GM19324 (cell line): Measurements from ENCODE around the gene METRNL.
"Not testable (repeated sequence)": the region's sequence is repeated elsewhere in the genome, so short reads cannot be mapped to it uniquely, and the experiment has no call there.

Source experiments
- ATAC-seq: cut with Tn5 transposase; IDR thresholded peaks from one replicate; pipeline ENCODE4 v1.9.1; 2021; ENCODE audit warnings: mild to moderate bottlenecking, moderate library complexity; ENCODE audit not compliant: unreplicated experiment, low FRiP score

METRNL gene

DNA sequence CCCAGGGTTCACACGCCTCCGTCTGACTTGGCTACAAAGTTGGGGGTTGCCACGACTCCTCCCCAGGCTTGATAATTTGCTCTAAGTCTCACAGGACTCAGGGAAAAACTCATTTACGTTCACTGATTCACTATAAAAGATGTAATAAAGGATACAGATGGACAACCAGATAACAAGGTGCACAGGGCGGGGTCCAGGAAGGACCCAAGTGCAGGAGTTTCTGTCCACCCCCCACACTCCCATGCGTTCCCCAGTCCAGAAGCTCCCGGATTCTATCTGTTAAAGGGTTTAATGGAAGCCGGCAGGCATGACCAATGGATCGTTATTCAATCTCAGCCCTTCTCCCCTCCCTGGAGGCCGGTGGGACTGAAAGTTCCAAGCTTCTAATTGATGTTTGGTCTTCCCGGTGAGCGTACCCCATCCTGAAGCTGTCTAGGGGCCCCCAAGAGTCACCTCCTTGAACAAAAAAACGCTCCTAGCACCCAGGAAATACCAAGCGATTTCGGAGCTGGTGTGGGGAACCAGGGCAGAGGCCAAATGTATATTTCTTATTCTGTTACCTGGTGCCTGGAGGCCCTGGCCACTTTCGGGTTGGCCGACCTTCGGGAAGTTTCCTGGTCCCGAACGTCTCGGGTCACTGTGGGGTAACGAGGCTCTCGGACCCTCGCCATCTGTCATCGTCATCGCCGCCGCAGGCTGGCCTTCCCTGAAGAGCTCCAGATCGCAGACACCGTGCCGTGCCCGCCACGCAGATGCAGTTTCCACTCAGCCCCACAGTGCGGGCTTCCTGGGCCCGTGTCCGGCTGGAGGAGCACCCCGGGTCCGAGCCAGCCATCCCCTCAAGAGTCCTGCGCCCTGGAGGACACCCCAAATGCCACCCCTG lies 13.5 kb upstream of the METRNL start:
- no peak for ATAC-seq

DNA sequence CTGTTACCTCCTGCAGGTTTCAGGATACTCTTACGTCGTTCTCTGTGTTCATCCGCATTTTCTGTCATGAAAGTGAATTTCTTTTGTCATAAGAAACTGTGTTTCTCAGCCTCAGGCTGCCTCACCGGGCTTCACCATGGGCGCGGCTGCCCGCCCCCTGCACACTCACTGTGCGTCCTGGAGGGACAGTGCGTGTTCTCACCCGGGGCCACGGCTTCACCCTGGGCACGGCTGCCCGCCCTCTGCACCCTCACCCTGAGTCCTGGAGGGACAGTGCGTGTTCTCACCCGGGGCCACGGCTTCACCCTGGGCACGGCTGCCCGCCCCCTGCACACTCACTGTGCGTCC lies 12.9 kb upstream of the METRNL start:
- not testable (repeated sequence) for ATAC-seq

DNA sequence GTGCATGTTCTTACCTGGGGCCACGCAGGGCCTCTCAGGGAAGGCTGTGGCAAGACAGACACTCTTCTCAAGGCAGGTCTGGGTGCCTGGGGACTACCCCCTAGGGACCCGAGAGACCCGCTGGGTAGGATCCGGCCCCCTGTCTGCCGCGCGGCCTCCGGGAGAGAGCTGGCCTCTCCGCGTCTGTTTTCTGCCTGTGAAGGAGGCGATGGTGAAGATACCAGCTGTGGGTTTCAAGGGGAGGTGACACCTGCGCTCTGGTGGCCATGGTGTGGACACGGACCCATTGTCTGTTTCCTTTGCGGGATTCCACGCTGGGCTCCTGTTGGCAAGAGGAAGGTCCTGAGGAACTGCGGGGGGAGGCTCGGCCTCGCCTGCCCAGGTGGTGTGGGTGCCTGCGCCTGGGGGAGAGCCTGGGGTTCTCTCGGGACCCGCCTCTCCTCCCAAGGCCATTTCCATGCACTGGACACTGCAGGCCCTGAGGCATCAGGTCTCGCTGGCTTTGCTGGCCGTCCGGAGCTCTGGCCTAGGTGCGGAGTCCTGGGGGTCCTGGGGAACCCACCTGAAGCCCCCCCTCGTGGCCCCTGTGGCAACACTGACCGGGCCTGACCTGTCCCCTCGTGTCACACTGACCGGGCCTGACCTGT lies 12.2 kb upstream of the METRNL start:
- no peak for ATAC-seq

DNA sequence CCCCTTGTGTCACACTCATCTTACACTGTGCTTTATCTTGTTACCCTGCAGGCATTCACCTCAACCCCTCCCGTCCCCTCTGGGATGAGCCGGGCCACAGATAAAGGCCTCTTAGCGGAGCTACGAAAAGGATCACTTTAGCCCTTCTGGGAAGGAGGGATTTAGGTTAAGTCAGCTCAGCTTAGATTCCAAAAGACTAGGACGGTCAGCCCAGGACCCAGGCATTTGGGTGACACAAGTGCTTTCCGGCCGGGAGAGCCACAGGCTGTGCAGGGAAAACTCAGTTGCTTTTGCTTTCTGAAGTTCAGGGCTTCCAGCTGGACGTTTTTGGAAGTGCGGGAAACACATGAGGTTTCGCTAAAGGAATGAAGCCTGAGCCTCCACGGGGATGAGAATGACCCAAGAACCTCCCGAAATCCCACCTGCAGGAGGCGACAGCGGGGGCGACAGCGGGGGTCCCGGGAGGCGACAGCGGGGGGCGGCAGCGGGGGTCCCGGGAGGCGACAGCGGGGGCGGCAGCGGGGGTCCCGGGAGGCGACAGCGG lies 11.6 kb upstream of the METRNL start:
- no peak for ATAC-seq

DNA sequence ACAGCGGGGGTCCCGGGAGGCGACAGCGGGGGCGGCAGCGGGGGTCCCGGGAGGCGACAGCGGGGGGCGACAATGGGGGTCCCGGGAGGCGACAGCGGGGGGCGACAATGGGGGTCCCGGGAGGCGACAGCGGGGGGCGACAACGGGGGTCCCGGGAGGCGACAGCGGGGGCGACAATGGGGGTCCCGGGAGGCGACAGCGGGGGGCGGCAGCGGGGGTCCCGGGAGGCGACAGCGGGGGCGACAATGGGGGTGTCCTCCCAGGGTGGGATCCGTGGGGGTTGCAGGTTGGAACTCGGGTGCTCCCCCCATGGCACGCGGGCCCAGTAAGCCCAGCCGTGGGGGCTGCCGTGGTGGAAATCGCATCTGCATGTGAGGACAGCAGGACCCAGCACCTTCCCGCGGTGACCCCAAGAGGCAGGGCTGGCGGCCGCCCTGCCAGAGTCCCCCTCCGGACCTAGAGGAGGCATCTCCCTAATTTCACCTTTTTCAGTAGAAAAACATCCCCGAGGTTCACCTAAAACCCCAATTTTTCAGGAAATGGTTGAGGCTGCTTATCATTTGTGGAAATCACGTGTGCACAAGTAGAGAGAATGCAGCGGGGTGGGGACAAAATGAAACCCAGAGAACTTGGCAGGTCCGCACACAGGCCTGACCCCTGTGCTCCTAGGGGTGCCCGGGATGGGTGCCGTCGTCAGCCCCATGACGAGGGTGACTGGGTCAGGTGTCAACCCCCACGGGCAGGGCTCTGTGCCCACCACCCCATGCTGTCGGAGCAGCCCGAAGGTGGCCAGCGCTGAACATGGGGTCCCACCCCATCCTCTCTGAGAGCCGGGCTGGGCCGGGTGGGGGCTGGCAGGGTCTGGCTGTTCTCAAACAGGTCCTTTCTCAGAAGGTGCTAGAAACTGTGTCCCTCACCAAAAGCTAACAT lies 10.5 kb upstream of the METRNL start:
- no peak for ATAC-seq

DNA sequence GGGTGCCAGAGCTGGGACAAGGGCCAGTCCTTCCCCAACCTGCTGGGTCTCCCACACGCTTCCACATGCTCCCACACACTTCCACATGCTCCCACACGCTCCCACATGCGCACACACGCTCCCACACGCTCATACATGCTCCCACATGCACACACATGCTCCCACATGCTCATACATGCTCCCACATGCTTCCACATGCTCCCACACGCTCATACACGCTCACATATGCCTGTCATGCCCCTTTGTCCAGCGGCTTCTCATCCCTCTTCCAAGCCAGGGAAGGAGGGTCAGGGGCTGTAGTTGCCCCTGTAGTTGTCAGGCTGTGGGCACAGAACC lies 9.9 kb upstream of the METRNL start:
- ATAC-seq, result no peak

DNA sequence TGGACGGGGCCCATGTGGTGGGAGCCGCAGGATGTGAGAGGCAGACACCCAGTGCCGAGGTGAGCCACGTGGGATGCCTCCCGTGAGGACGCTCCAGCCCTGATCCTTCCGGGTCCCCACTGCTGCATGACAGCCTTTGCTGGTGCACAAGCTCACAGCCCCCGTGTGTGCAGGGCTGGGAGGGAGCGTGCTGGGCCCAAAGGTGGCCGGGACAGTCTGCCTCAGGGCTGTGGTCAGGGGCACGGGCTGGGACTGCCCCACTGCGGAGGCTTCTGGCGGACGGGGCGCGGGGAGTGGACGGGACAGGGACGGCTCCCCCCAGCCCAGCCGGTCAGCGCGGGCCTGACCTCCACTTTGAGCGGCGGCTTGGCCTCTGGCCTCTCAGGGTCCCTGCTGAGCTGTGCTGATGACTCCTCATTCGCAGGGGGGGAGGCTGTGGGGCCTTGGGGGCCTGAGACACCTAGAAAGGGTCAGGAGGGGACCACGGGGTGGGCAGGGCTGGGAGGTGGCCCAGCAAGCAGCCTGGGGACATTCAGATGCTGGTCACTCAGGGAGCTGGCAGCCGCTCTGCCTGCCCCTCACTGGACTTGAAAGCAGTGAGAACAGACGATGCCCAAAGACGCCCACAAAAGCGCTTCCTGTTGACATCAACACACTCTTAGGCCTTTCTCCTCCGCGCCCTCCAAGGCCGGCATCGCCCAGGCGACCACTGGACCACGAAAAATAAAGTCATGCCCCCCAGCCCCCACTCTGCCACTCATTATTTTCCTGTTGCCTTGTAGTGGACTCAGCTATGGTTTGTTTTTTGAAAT lies 9.3 kb upstream of the METRNL start:
- no peak for ATAC-seq

DNA sequence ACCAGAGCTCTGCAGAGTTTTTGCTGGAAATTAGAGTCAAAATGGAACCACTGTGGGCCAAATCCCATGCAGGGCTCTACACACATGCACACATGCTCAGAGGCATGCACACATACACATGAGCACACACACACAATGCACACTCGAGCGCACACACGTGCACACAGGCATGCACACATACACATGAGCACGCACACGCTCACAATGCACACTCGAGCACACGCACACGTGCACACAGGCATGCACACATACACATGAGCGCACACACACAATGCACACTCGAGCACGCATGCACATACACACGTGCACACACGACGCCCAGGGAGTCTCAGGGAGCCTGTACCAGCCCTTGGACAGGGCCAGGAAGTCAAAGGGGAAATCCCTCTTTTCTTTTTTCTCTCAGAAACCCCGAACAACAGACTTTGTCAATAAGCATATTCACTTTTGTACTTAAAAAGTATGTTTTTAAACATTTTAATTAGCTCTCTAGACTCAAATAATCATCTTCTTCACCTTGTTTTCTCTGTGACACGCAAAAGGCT lies 8.5 kb upstream of the METRNL start:
- no peak for ATAC-seq

DNA sequence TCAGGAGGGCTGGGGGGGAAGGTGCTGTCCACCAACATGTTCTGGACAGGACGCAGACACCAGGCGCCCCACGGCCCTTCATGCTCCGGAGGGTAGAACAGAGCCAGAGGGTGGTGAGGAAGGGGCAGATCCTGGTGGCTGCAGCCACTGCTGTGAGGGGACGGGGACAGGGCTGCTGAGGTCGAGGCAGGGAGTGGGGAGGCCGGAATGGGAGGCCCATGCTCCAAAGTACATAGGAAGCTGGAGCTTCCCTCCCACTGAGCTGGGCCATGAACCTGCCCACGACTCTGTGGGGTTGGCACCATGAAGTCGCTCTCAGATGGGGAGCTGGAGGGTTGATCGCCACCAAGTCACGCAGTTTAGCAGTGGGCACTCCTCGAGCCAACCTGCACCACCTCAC lies 8.0 kb upstream of the METRNL start:
- ATAC-seq, result no peak

DNA sequence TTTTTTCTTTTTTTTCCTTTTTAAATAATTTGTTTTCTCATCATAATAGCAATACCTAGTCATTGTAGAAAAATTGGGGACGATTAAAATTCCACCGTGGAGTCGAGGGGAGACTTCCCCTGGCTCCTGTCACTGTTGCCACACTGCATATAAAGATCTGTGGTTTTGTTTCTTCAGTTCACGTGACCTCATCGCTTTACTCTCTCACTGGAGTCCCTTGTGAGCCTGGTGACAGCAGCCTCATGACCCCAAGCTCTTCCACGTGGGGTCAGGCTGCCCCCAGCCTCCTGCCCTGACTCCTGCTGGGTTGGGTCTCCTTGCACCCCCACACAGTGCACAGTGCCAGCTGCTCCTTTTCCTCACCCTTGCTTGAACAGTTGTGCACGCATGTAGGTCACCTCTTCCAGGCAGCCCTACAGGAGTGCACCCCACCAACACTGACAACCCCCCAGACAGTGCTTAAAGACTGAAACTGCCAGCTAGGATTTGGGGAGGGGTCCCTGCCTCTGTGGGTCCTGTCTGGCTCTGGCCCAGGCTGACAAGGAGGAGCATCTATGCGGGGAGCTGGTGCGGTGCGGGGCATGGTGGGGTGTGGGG lies 7.3 kb upstream of the METRNL start:
- ATAC-seq, result no peak

DNA sequence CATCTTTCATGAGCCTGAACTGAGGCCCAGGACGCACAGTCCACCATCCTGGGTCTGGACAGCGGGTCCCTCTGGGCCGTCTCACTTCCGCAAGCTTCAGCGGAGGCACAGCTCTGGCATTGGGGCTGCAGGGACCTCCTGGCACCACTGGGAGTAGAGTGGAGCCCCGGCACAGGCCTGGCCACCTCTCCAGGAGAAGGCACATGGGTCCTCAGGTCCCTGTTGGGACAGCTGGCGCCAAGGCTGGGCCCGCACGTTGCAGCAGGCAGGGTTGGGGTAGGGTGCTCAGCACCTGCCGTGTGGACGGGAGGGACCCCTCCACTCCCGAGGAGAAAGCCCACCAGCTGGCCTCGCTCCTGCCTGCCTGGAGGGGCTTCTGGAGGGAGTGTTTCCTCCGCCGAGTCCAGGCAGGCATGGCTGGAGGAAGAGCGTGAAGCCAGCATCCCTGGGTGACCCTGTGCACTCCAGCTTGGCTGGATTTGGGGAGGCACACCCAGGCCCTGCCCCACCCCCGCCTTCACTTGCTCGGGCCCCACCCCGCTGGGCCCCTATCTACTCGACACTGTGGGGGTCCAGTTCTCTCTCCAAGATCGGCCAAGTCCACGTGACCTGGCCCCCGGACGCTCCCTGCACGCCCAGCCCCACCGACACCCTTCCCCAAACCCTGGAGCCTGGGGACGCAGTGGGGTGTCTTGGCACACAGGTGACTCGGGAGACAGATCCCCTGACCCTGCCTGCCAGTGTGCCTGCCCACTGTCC lies 6.6 kb upstream of the METRNL start:
- ATAC-seq, result no peak

DNA sequence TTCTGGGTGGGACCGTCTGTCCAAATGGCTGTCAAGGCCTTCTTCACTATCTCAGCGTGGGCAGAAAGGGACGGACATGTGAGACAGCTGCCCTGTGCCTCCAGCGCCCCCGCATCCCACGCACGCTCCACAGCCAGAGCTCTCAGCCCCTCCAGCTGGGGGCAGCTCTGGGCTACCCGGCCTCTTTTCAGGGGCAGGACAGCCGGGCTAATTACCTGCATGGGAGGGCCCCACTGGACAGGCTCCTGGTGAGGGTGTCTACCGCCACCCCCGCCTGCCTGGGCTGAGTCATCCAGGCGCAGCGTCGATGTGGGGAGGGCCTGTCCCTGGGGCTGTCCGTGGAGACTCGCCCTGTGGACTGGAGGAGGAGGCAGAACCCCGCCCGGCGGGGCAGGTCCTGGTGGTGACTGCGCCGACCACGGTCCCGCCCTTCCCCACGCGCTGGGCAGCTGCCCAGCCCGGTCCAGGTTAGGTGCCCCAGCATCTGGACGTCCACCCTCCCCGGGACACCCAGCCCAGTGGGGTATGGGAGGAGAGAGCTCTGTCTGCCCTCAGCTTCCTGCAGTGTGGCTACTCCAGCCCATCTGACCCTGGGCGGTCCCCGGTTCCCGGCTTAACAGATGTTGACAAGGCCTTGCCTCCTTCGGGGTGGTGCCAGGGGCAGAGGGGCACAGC lies 5.9 kb upstream of the METRNL start:
- no peak for ATAC-seq

DNA sequence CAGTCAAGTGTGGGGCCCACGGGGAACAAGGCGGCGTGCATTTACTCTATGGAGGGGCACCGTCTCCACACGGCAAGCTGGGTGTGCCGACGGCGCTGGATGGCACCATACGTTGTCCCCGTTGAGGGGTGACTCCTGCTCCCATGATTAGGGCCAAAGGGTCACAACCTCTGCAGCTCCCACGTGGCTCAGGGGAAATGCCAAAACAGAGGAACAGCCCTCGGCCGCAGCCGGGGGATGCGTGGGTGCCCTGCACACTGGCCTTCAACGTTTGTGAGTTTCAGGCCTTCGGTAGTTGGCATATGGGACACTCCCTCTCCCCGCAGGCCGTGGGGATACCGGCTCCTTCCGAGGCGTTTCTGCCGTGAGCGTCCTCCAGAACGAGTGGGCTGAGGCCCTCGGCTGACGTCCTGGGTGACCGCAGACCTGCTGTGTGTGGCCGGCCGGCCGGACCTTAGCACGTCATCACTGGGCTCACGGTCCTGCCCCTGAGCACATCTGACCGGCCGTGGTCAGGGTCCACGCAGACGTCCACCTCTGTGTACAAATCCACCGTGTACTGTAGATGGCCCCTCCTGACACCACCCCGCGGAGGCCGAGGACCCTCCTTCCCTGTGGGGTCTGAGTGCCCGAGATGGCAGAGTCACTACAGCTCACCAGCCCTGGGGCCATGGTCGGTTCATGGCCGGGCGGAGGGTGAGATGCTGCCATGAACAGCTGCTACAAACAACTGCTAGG lies 4.8 kb upstream of the METRNL start:
- ATAC-seq, result no peak

DNA sequence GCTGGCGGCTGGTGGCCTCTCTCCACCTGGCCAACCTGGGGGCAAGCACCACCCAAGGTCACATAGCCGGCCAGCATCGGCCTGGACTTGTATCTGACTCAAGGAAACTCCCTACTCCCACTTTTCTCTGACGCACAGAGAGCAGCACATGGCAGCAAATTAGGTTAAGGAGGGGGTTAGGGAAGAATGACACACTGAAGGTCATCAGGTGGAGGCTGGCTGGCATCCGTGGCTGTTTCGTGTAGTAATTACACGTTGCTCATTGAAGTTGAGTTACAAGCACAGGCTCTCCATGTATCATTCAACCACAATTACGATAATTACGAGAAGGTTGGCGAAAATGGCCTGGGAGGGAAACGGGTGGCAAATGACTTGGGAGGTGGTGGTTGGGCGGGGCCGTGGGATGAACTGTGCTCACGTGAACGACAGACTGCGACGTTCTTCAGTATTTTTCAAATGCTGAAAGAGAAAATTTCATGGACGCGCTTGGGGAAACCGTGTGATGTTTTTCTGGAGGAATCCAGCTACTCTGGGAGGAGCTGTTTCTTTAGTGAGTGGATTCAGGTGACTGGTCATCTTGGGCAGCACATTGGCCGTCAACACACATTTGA lies 4.0 kb upstream of the METRNL start:
- ATAC-seq, result no peak

DNA sequence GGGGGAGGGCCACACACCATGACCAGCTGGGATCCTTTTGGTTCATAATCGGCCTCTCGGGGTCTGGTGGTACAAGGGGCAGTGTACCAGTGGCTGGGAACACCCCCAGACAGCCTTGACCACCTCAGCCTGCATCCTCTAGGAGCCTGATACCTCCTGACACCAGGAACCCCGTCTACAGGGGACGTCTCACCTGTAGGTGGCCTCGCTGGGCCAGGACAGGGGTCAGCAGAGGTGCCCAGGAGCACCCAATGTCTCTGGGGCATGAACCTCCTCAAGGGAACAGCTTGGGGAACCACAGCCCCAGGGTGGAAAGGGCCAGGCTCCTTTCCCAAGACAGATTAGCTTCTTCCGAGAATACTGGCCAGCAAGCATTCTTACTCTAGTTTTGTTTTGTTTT lies 2.5 kb upstream of the METRNL start:
- ATAC-seq, result no peak

DNA sequence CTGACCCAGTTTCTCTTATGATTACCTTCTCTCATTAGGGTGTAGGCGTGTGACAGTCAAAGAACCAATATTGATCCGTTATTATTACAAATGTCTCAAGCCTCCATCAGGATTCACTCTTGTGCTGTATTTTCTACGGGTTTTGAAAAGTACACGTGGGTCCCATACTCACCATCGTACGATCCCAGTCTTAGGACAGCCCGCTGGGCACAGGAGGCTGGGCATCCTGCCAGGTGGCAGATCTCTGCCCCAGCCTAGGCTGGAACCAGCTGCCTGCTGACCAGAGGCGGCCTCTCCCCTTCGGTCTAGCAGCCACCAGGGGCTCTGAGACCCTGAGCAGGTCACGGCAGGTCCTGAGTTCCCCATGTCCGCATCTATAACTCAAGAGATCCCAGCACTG lies 2.0 kb upstream of the METRNL start:
- ATAC-seq, result no peak

DNA sequence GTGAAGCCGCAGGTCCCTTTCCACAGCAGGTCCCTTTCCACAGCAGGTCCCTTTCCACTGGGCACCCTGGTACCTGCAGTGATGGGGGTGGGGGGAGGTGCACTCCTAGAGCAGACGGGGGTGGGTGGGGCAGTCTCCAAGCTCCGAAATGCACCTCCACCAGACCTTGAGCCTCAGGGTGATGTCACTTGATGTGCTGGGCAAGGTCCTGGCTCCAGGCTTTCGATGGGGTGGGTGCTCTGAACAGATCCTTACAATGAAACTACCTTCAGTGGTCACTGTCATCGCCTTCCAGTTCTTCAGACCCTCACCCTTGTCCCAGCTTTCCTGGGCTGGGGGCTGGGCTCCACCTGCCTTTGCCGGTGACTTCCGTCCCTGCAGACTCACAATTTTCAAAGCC lies 1.5 kb upstream of the METRNL start:
- ATAC-seq, result no peak
